Gastroesophageal sphincter (tissue), 3 donors: Measurements from ENCODE around the gene NDUFA11.

ENCODE experiments used
- CTCF ChIP-seq, 4 experiments: fragments of 200-600 bp in 2 of 4; fragments of 450-650 bp in 2 of 4; sonication (generic) in 1 of 4; IDR thresholded peaks; one replicate each; pipeline ENCODE4 v1.5.1; 2017 to 2019; ENCODE audit warnings: antibody characterized with exemption in 4 of 4, mild to moderate bottlenecking in 2 of 4, moderate library complexity in 2 of 4
- POLR2A ChIP-seq, 2 donors: fragments of 450-650 bp; IDR thresholded peaks; one replicate each; pipeline ENCODE4 v1.6.1; 2017; ENCODE audit warnings: antibody characterized with exemption in 2 of 2, mild to moderate bottlenecking in 2 of 2, moderate library complexity in 1 of 2
- POLR2AphosphoS5 ChIP-seq: sonication (generic); formaldehyde crosslinking; IDR thresholded peaks from one replicate; pipeline ENCODE4 v1.6.1; 2017; ENCODE audit warnings: antibody characterized with exemption

GRCh38 chr19:5929625-5930024 is 26.0 kb upstream of the NDUFA11 start:
- TF ChIP-seq POLR2A (IDR thresholded peaks at IDR 0.05) (no peak), POLR2AphosphoS5 (no peak), CTCF (IDR thresholded peaks at IDR 0.05) (no peak)
